Testis (tissue), 3 donors: ENCODE results near the gene MAN1A1. TPM values are rescaled to one million over a fixed set of nuclear protein-coding genes. Genes with fewer than 3 reads are reported as not detected.

Experiments
- DNase-seq: peaks from one replicate; pipeline ENCODE4 v3.0.0-alpha.2; 2019
- H3K27ac ChIP-seq, 2 donors: fragments of 200-600 bp; sonication (generic); one replicate each; pipeline ENCODE4 v1.5.1; 2019
- H3K27me3 ChIP-seq: fragments of 200-600 bp; sonication (generic); one replicate; pipeline ENCODE4 v1.5.1; 2019
- H3K36me3 ChIP-seq: fragments of 200-600 bp; sonication (generic); one replicate; pipeline ENCODE4 v1.5.1; 2017; ENCODE audit warnings: low read depth; ENCODE audit errors: missing control alignments
- H3K4me1 ChIP-seq: fragments of 200-600 bp; sonication (generic); one replicate; pipeline ENCODE4 v1.5.1; 2019
- H3K4me3 ChIP-seq, 2 donors: fragments of 200-600 bp; sonication (generic); one replicate each; pipeline ENCODE4 v1.5.1; 2017 to 2019
- H3K9me3 ChIP-seq: fragments of 200-600 bp; sonication (generic); one replicate; pipeline ENCODE4 v1.5.1; 2017
- CTCF ChIP-seq, 3 experiments: fragments of 450-650 bp in 2 of 3; fragments of 200-600 bp in 1 of 3; sonication (generic) in 1 of 3; IDR thresholded peaks; one replicate each; pipeline ENCODE4 v1.5.1; 2016 to 2019; ENCODE audit warnings: antibody characterized with exemption in 3 of 3, mild to moderate bottlenecking in 2 of 3, moderate library complexity in 1 of 3
- POLR2A ChIP-seq: fragments of 450-650 bp; IDR thresholded peaks from one replicate; pipeline ENCODE4 v1.6.1; 2017; ENCODE audit warnings: antibody characterized with exemption, mild to moderate bottlenecking, moderate library complexity
- WGBS, 2 donors: methylation state at CpG; one replicate each; pipeline ENCODE4 v1.1.5; 2018; 5-methylcytosine and 5-hydroxymethylcytosine counted together
- intact Hi-C: fragments of 100-400 bp; cut with DNase I; formaldehyde crosslinking; loops from one replicate; pipeline ENCODE4 v1.15.1; 2023; ENCODE audit warnings: low total_unique reads
- polyA plus RNA-seq: library from polyadenylated mRNA; stranded (reverse); fragments of 350-450 nt; fragmentation: Illumina TruSeq; extraction: RNeasy Lipid Tissue Mini Kit (QIAGEN cat#74804); gene quantifications from one replicate; pipeline ENCODE4 v1.2.3, GENCODE V29; 2014; ENCODE audit warnings: low read depth, low replicate concordance; ENCODE audit not compliant: insufficient read depth
- total RNA-seq, 2 donors: library from RNA; depleted of rRNA; stranded (reverse); fragments of >200 nt; gene quantifications; one replicate each; pipeline ENCODE4 v1.2.3, GENCODE V29; 2016

The MAN1A1 gene
- total and polyA plus RNA-seq, 3 donors from 2014 or later: 12.8 to 21.1 (median 15.0) TPM

GRCh38 chr6:119345114-119345513, 4.4 kb downstream of the MAN1A1 start:
- Histone ChIP-seq H3K4me3 (no peak overlapping the region), H3K4me1 (peaks cover 5% of the 10 kb centered on the region), H3K27ac (no peak overlapping the region), H3K36me3 (no peaks in the 10 kb centered on the region), H3K27me3 (no peaks in the 10 kb centered on the region), H3K9me3 (no peaks in the 10 kb centered on the region)
- no peak for TF ChIP-seq POLR2A
- TF ChIP-seq CTCF (IDR thresholded peaks at IDR 0.05): no peak
- intact Hi-C loops: no loop called here
- DNase-seq: no peak
- 37 to 77% methylated on average over 2 of the region's 2 CpGs for WGBS, 2 donors

- Histone ChIP-seq H3K27me3 (no peaks in the 10 kb centered on the region), H3K4me3 (no peak overlapping the region), H3K36me3 (no peaks in the 10 kb centered on the region), H3K27ac (no peak overlapping the region), H3K4me1 (peaks cover 5% of the 10 kb centered on the region), H3K9me3 (no peaks in the 10 kb centered on the region)
- intact Hi-C loops: no loop called here
- no peak for TF ChIP-seq POLR2A
- TF ChIP-seq CTCF (IDR thresholded peaks at IDR 0.05): no peak
- DNase-seq: no peak
- WGBS, 2 donors: 88 to 94% methylated on average over 1 of the region's 1 CpG
These were observed 5.3 kb downstream of the MAN1A1 start for GRCh38 chr6:119344306-119344705.

- intact Hi-C loops: no loop called here
- DNase-seq: no peak
- WGBS, 2 donors: 88 to 90% methylated on average over 5 of the region's 5 CpGs
- TF ChIP-seq POLR2A: no peak
- no peak for TF ChIP-seq CTCF (IDR thresholded peaks at IDR 0.05)
- no peaks in the 10 kb centered on the region for H3K9me3 ChIP-seq
- no peak overlapping the region for H3K4me3 ChIP-seq
- H3K27me3 ChIP-seq: no peaks in the 10 kb centered on the region
- H3K4me1 ChIP-seq: peaks cover 5% of the 10 kb centered on the region
- no peak overlapping the region for H3K27ac ChIP-seq
- H3K36me3 ChIP-seq: no peaks in the 10 kb centered on the region
These were observed 5.9 kb downstream of the MAN1A1 start for GRCh38 chr6:119343573-119344146.

GRCh38 chr6:119343167-119343566, 6.4 kb downstream of the MAN1A1 start:
- Histone ChIP-seq H3K4me3 (no peak overlapping the region), H3K9me3 (no peaks in the 10 kb centered on the region), H3K36me3 (no peaks in the 10 kb centered on the region), H3K27me3 (no peaks in the 10 kb centered on the region), H3K27ac (no peak overlapping the region), H3K4me1 (peaks cover 5% of the 10 kb centered on the region)
- no peak for TF ChIP-seq POLR2A
- no peak for TF ChIP-seq CTCF (IDR thresholded peaks at IDR 0.05)
- no peak for DNase-seq
- 91 to 95% methylated on average over 4 of the region's 4 CpGs for WGBS, 2 donors
- intact Hi-C loops: no loop called here

GRCh38 chr6:119342430-119342829, 7.1 kb downstream of the MAN1A1 start:
- H3K4me3 ChIP-seq: no peak overlapping the region
- no peak for DNase-seq
- intact Hi-C loops: no loop called here
- WGBS, 2 donors: 79 to 85% methylated on average over 3 of the region's 3 CpGs
- no peaks in the 10 kb centered on the region for H3K27me3 ChIP-seq
- no peaks in the 10 kb centered on the region for H3K36me3 ChIP-seq
- H3K4me1 ChIP-seq: no peaks in the 10 kb centered on the region
- no peaks in the 10 kb centered on the region for H3K9me3 ChIP-seq
- H3K27ac ChIP-seq: no peak overlapping the region
- TF ChIP-seq POLR2A (no peak), CTCF (IDR thresholded peaks at IDR 0.05) (no peak)
